ENCODE data around the gene MYH13.

DNA sequence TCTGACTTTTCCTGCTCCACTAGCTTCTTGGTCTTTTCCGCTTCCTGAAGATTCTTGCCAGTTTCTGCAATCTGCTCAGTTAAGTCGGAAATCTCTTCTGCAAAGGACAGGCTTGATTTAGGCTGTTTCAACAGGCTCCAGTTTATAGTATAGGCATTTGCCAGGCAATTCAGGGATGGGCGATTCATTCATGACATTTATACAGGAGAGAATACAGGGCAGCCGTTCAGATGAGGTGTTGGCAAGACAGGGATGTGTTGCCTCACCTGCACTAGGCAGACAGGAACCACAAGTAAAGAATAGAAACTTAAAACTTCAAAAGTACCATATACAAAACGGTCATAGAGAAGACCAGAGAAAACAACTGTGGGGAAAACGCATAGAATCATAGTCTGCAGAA is 61.7 kb downstream of the MYH13 start:
- TF ChIP-seq, protein P1, sequence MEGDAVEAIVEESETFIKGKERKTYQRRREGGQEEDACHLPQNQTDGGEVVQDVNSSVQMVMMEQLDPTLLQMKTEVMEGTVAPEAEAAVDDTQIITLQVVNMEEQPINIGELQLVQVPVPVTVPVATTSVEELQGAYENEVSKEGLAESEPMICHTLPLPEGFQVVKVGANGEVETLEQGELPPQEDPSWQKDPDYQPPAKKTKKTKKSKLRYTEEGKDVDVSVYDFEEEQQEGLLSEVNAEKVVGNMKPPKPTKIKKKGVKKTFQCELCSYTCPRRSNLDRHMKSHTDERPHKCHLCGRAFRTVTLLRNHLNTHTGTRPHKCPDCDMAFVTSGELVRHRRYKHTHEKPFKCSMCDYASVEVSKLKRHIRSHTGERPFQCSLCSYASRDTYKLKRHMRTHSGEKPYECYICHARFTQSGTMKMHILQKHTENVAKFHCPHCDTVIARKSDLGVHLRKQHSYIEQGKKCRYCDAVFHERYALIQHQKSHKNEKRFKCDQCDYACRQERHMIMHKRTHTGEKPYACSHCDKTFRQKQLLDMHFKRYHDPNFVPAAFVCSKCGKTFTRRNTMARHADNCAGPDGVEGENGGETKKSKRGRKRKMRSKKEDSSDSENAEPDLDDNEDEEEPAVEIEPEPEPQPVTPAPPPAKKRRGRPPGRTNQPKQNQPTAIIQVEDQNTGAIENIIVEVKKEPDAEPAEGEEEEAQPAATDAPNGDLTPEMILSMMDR (IDR thresholded peaks at IDR 0.05) = no peak
- no peak for TF ChIP-seq POLR2A (IDR thresholded peaks at IDR 0.05)
- TF ChIP-seq EP300 (IDR thresholded peaks at IDR 0.05) = no peak
